Erythroblast (primary cell): ENCODE measurements around the gene FASLG.

Experiments
- DNase-seq, 2 experiments: peaks; one replicate each; lab custom pipeline; 2025; lab: John Stamatoyannopoulos, UW
- GATA1 ChIP-seq: IDR thresholded peaks from 2 replicates; pipeline ENCODE4 v1.6.1; 2011; ENCODE audit warnings: low read depth, mild to moderate bottlenecking, control low read depth, low read length, moderate library complexity
- POLR2A ChIP-seq: IDR thresholded peaks from 2 replicates; pipeline ENCODE4 v1.6.1; 2011; ENCODE audit warnings: mild to moderate bottlenecking, low read length

FASLG gene

GRCh38 chr1:172711558-172711957, 52.7 kb downstream of the FASLG start:
- DNase-seq = no peak
- TF ChIP-seq GATA1 = no peak
- no peak for TF ChIP-seq POLR2A

DNA sequence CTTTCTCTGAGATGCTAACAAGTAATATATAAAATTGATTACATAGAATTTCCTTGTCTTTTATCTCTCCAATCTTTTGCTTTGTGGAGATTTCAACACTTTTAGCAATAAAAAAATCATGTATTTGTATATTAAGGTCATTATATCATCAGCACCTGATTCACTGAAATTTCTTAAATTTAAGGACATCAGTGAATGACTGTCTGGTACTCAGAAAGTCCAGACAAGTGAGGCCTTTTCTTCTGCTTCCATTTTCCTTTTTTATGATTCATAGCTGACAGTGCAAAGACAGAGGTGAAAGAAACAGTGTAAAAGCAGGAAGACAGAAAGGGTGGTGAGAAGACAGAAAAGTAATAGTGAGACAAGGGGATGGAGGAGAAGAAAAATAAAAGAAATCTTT, 54.6 kb downstream of the FASLG start:
- no peak for DNase-seq
- TF ChIP-seq POLR2A = no peak
- TF ChIP-seq GATA1 = no peak
